GM10248 (cell line): ENCODE measurements around the gene PFN4.
"Not testable (repeated sequence)": the region's sequence is repeated elsewhere in the genome, so short reads cannot be mapped to it uniquely, and the experiment has no call there.

Experiments used
- CTCF ChIA-PET: fragments of 300-600 bp; sonication (Branson Sonifier 250); formaldehyde crosslinking; extraction: SDS; loops from one replicate; lab custom pipeline; 2021; ENCODE audit warnings: antibody characterized with exemption; lab: Yijun Ruan, JAX
- POLR2A ChIA-PET: fragments of 350-650 bp; sonication (Branson Sonifier 250); formaldehyde crosslinking; extraction: SDS; loops from one replicate; lab custom pipeline; 2020; ENCODE audit warnings: antibody characterized with exemption; lab: Yijun Ruan, JAX
- DNase-seq: peaks from one replicate; pipeline ENCODE4 v3.0.0; 2012; ENCODE audit errors: extremely low spot score
- TF ChIP-seq, protein P1 (sequence below): IDR thresholded peaks from 2 replicates; pipeline ENCODE4 v1.5.1; 2012; ENCODE audit warnings: mild to moderate bottlenecking, low read depth; ENCODE audit errors: extremely low read depth, missing control alignments, control extremely low read depth

The PFN4 gene

DNA sequence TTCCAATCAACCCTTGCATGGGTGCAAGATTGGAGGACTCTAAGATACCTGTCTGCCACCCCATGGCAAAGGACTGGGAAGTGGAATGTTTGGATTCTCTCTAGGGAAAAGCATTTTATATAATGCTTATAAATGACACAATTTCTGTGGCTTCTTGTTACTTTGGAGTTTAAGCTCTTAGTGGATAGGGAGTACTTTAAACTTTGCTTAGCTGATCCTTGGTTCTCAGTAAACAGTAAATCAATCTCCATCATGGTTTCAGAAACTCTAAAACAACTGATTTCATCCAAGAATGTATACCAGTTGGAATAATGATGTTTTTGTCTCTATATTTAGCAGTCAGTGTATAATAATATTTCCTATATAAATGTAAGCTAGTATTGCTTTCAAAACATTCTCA, 37.6 kb upstream of the PFN4 start:
- TF ChIP-seq, protein P1, sequence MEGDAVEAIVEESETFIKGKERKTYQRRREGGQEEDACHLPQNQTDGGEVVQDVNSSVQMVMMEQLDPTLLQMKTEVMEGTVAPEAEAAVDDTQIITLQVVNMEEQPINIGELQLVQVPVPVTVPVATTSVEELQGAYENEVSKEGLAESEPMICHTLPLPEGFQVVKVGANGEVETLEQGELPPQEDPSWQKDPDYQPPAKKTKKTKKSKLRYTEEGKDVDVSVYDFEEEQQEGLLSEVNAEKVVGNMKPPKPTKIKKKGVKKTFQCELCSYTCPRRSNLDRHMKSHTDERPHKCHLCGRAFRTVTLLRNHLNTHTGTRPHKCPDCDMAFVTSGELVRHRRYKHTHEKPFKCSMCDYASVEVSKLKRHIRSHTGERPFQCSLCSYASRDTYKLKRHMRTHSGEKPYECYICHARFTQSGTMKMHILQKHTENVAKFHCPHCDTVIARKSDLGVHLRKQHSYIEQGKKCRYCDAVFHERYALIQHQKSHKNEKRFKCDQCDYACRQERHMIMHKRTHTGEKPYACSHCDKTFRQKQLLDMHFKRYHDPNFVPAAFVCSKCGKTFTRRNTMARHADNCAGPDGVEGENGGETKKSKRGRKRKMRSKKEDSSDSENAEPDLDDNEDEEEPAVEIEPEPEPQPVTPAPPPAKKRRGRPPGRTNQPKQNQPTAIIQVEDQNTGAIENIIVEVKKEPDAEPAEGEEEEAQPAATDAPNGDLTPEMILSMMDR = no peak
- no peak for DNase-seq
- POLR2A ChIA-PET = no interaction called here
- CTCF ChIA-PET = interaction anchor here (6.7 kb wide), 1 partner anchor 336 kb away, joined by 27 read pairs; no protein-coding TSS in a partner anchor

DNA sequence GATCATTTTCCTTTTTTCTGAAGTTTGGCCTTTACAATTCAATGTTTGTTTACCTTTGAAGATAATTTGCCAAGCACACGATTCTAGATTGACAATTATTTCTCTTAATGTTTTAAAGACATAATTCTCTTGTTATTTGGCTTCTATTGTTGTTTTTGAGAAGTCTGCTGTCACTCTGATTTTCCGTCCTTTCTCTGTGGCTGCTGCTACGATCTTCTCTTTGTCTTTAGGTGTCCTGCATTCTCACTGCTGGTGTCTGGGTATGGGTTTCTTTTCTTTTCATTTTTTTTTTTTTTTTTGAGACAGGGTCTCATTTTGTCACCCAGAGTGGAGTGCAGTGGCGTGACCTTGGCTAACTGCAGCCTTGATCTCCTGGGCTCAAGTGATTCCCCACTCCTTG, 36.6 kb upstream of the PFN4 start:
- TF ChIP-seq, protein P1 = no peak
- CTCF ChIA-PET = no interaction called here
- POLR2A ChIA-PET = no interaction called here
- DNase-seq = no peak

DNA sequence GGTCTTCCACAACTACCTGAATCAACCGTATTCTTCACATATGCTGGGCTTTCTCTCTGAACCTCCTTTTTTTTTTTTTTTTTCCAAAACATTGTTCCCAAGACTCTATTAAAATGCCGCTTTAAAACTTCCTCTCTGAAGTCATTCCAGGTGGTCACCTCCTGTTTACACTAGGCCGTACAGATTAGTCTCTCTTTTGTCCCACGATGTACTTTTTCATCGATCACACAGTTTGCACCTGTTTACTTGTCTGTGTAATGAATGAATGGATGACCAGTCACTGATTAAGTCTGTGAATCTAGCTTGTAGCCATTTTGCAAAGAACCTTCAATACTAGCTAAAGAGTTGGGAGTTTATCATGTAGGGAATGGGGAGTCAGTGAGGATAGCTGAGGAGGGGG, 35.0 kb upstream of the PFN4 start:
- DNase-seq = no peak
- TF ChIP-seq, protein P1 = no peak
- ChIA-PET CTCF (interaction anchor here (0.8 kb wide), 1 partner anchor 75 kb away, joined by 3 read pairs; no protein-coding TSS in a partner anchor), POLR2A (no interaction called here)

DNA sequence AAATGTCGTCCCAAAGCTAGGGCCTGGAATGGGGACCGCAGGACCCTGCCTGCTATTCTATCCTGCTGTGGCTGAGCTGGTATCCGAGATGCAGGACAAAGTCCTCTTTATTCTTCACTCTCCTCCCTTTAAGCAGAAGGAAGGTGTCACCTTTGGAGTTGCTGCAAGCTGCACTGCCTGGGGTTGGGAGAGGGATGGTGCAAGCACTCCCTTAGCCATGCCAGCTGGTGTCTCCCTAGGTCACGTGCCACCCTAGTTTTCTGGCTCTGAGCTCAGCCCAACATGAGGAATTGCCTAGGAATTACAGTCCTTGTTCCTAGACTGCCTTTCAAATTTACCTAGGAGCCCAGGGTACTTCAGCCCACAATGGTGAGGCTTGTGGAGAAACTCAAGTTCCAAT, 30.3 kb upstream of the PFN4 start:
- CTCF ChIA-PET = interaction anchor here (1.0 to 4.0 kb wide), 4 partner anchors 10 to 69 kb away, joined by 3 to 22 read pairs (median 3); partner anchors contain the start of genes PFN4 and TP53I3
- DNase-seq = no peak
- POLR2A ChIA-PET = no interaction called here
- TF ChIP-seq, protein P1 = no peak

DNA sequence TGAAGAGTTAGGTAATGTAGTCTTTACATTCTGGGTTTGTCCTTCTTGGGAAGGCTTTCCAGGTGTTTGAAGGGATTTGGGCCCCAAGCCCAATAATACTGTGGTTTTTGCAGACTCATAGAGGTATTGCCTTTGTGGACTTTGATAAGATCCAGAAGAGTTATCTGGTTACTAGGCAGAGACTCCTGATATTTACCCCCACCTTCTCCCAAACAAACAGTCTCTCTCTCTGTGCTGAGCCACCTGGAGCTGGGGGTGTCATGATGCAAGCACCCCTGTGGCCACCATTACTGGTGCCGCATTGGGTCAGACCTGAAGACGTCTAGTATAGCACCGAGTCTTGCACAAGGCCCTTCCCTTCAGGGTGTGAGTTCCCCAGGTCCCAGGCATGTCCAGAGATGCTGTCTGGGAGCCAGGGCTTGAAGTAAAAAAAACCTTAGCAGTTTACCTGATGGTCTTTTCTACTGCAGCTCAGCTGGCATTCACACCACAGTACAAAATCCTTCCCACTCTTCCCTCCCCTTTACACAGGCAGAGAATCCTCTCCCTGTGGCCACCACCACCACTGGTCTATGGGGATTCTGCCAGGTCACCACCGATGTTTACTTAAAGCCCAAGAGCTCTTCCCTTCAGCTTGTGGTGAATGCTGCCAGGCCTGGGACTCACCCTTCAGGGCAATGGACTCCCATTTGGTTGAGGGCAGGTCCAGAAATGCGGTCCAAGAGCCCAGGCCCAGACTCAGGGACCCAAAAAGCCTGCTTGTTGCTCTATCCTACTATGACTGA, 29.5 kb upstream of the PFN4 start:
- ChIA-PET POLR2A (no interaction called here), CTCF (interaction anchor here (1.0 to 4.0 kb wide), 3 partner anchors 11 to 30 kb away, joined by 3 to 22 read pairs (median 3); partner anchors contain the start of gene PFN4)
- TF ChIP-seq, protein P1 = no peak
- DNase-seq = no peak

DNA sequence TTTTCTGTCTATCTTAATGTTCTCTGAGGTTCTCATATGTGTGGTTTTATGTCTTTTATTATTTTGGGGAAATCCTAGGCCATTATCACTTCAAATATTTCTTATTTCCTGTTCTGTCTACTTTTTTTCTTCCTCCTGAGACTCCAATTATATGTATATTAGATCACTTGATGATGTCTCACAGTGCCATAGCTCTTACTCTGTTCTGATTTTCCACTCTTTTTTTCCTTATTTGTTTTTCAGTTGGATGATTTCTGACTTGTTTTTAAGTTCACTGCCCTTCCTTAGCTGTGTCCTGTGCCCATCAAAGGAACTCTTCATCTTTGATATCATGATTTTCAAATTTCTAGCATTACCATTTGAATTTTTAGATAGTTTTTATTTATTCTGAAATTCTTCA, 24.2 kb upstream of the PFN4 start:
- TF ChIP-seq, protein P1 = no peak
- POLR2A ChIA-PET = no interaction called here
- no peak for DNase-seq
- CTCF ChIA-PET = no interaction called here

DNA sequence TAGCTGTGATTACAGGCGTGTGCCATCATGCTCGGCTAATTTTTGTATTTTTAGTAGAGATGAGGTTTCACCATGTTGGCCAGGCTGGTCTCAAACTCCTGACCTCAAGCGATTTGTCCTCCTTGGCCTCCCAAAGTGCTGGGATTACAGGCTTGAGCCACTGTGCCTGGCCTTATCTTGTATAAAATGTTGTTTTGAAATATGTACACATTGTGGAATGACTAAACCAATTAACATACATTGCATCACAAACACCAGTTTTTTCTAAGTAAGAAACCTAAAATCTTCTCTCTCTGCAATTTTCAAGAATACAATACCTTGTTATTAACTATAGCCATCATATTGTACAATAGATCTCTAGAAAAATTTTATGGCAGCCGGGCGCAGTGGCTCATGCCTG, 17.2 kb upstream of the PFN4 start:
- DNase-seq, POLR2A ChIA-PET: not testable (repeated sequence)
- CTCF ChIA-PET = interaction anchor here (1.0 kb wide), 1 partner anchor 13 kb away, joined by 3 read pairs; no protein-coding TSS in a partner anchor
